ENCODE results near the gene TRMT11.
A peak's percentile ranks its signal among the peaks of the same experiment; 100 is the strongest.
"Not testable (repeated sequence)": the region's sequence is repeated elsewhere in the genome, so short reads cannot be mapped to it uniquely, and the experiment has no call there.

Gene TRMT11

GRCh38 chr6:125956506-125957390, 29.6 kb upstream of the TRMT11 start, which contains the start of gene HINT3:
HINT3 (plus strand) TSS chr6:125956770; CDS start chr6:125956978, 208 bp downstream.
- DNase-seq, result peak; percentile 68

- no peak for DNase-seq
Measured at GRCh38 chr6:125957391-125957693, 29.0 kb upstream of the TRMT11 start.

GRCh38 chr6:125957845-125958244, 28.5 kb upstream of the TRMT11 start:
- DNase-seq, result no peak

- DNase-seq, result no peak
Measured at GRCh38 chr6:125959041-125959440, 27.3 kb upstream of the TRMT11 start.

- DNase-seq, result no peak
Measured at GRCh38 chr6:125961117-125961516, 25.2 kb upstream of the TRMT11 start.

GRCh38 chr6:125962900-125963497, 23.3 kb upstream of the TRMT11 start:
- DNase-seq, result no peak

- no peak for DNase-seq
Measured at GRCh38 chr6:125963817-125964216, 22.5 kb upstream of the TRMT11 start.

GRCh38 chr6:125966569-125966968, 19.8 kb upstream of the TRMT11 start:
- DNase-seq, result no peak

- DNase-seq, result no peak
Measured at GRCh38 chr6:125968493-125968892, 17.8 kb upstream of the TRMT11 start.

- no peak for DNase-seq
Measured at GRCh38 chr6:125970760-125971159, 15.6 kb upstream of the TRMT11 start.

- DNase-seq, result not testable (repeated sequence)
Measured at GRCh38 chr6:125972478-125972877, 13.9 kb upstream of the TRMT11 start.

- no peak for DNase-seq
Measured at GRCh38 chr6:125974214-125974866, 12.0 kb upstream of the TRMT11 start.

- DNase-seq, result no peak
Measured at GRCh38 chr6:125979101-125979500, 7.2 kb upstream of the TRMT11 start.

GRCh38 chr6:125981571-125982185, 4.7 kb upstream of the TRMT11 start:
- no peak for DNase-seq

- DNase-seq, result no peak
Measured at GRCh38 chr6:125983246-125983945, 2.9 kb upstream of the TRMT11 start.

- no peak for DNase-seq
Measured at GRCh38 chr6:125984311-125984710, 2.0 kb upstream of the TRMT11 start.

- no peak for DNase-seq
Measured at GRCh38 chr6:125985522-125985921, 818 bp upstream of the TRMT11 start.

GRCh38 chr6:125985979-125986300, 400 bp upstream of the TRMT11 start:
- no peak for DNase-seq

- DNase-seq, result no peak
Measured at GRCh38 chr6:125987026-125987617, 782 bp downstream of the TRMT11 start.

GRCh38 chr6:125988280-125988679, 1.9 kb downstream of the TRMT11 start:
- DNase-seq, result no peak

- no peak for DNase-seq
Measured at GRCh38 chr6:125989631-125990030, 3.3 kb downstream of the TRMT11 start.

GRCh38 chr6:125991653-125992052, 5.3 kb downstream of the TRMT11 start:
- no peak for DNase-seq

Measured in NCI-H1417 treated with DMSO at 0.1 percent for 48 hours (cell line).